ENCODE results near the gene DENND2A.
"Not testable (repeated sequence)": the region's sequence is repeated elsewhere in the genome, so short reads cannot be mapped to it uniquely, and the experiment has no call there.

Gene DENND2A

DNA sequence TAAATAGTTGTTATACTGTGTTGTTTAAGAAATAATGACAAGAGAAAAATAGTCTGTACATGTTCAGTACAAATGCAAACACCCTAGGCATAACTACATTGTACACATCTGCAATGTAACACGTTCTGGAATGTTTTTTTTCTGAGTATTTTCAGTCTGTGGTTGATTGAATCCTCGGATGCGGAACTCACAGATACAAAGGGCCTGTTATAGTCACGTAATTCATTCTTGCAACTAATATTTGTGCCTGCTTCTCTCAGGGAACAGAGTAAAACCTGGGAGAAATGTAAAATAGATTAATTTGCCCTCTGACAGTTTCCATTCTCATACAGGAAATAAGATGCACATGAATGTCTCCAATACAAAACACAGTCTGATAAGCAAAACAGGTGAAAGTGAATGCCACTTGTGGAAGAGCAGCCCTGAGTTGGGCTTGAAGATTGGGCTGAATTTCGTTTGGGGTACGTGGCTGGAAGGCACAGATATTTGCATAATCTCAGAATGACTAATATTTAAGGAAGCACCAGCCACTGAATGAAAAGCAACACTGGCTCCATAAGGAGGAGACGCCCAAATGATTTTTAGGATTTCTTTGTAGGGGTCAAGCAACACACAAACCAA, 19.1 kb downstream of the DENND2A start:
- ChIA-PET POLR2A (no interaction called here), CTCF (no interaction called here)
- TF ChIP-seq, protein P1, sequence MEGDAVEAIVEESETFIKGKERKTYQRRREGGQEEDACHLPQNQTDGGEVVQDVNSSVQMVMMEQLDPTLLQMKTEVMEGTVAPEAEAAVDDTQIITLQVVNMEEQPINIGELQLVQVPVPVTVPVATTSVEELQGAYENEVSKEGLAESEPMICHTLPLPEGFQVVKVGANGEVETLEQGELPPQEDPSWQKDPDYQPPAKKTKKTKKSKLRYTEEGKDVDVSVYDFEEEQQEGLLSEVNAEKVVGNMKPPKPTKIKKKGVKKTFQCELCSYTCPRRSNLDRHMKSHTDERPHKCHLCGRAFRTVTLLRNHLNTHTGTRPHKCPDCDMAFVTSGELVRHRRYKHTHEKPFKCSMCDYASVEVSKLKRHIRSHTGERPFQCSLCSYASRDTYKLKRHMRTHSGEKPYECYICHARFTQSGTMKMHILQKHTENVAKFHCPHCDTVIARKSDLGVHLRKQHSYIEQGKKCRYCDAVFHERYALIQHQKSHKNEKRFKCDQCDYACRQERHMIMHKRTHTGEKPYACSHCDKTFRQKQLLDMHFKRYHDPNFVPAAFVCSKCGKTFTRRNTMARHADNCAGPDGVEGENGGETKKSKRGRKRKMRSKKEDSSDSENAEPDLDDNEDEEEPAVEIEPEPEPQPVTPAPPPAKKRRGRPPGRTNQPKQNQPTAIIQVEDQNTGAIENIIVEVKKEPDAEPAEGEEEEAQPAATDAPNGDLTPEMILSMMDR (IDR thresholded peaks at IDR 0.05; ENCODE audit: control extremely low read depth, extremely low read depth, low read depth, missing control alignments), result no peak
- DNase-seq (ENCODE audit: extremely low spot score), result no peak

DNA sequence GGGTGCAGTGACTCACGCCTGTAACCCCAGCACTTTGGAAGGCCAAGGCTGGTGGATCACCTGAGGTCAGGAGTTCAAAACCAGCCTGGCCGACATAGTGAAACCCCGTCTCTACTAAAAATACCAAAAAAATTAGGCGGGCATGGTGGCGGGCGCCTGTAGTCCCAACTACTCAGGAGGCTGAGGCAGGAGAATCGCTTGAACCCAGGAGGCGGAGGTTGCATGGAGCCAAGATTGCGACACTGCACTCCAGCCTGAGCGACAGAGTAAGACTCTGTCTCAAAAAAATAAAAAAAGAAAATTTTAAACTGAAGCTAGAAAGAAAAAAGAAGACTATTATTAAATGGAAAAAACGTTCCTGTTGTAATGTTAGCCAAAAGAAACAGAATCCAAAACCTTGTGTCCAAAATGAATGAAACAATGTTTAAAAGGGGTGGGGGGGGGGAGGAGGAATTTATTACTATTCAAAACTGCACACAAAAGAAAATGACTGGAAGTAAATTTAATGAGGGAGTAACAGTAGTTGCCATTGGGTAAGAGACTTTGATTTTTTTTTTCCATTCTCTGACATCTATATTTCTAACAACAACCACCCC, 20.6 kb downstream of the DENND2A start:
- POLR2A ChIA-PET, CTCF ChIA-PET: not testable (repeated sequence)

DNA sequence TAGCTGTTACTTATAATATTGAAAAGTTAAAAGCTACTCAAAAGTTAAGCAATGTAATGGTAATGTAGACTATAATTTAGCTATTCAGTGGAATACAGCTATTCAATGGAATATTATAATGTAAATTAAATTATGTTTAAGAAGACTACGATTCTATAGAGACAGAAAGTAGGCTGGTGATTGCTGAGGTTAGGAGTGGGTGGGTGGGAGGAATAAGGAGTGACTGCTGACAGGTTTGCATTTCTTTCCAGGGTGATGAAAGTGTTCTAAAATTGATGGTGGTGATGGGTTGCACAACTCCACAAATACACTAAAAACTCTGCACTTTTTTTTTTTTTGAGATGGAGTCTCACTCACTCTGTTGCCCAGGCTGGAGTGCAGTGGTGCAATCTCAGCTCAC, 21.4 kb downstream of the DENND2A start:
- no peak for DNase-seq (ENCODE audit: extremely low spot score)
- ChIA-PET POLR2A (no interaction called here), CTCF (interaction anchor here (0.9 to 1.3 kb wide), 2 partner anchors 9 to 14 kb away, joined by 3 read pairs; no protein-coding TSS in a partner anchor)
- TF ChIP-seq, protein P1 (IDR thresholded peaks at IDR 0.05; ENCODE audit: control extremely low read depth, extremely low read depth, low read depth, missing control alignments), result no peak

More for the DNA sequence above, 20.6 kb downstream of the DENND2A start:
- not testable (repeated sequence) for DNase-seq (ENCODE audit: extremely low spot score)

DNA sequence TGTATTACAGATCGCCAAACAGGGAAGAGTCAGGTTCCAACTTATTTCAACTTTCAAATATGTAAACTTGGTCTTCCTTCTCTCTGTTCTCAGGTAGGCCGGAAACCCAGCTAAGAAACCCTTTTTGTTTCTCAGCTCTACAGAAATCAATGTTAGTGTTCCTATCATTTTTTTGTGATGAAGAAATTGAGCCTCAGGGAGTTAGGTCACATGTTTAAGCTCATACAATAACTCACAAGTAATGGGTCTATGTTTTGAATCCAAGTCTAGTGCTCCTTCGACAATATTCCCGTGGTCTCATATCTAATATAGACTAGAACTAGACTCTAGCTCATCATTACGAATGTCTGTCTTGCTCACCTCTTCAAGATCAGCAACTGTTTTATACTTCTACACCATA, 22.3 kb downstream of the DENND2A start:
- ChIA-PET CTCF (interaction anchor here (1.3 kb wide), 1 partner anchor 13 kb away, joined by 3 read pairs; no protein-coding TSS in a partner anchor), POLR2A (no interaction called here)
- no peak for DNase-seq (ENCODE audit: extremely low spot score)
- TF ChIP-seq, protein P1 (IDR thresholded peaks at IDR 0.05; ENCODE audit: control extremely low read depth, extremely low read depth, low read depth, missing control alignments), result no peak

DNA sequence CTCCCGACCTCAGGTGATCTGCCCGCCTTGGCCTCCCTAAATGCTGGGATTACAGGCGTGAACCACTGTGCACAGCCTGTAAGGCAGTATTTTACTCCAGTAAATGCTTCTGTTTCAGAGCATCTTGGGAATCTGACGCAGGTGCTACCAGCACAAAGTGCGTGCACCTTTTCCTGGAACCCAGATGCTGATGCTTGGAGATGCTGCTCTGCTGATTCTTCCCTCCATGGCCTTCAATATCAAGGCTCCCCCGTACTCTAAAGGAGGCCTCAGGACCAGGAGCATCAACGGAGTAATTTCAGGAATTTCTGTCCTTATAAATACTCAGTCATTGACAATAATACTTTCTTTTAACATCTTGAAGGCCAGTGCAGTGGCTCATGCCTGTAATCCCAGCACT, 23.5 kb downstream of the DENND2A start:
- TF ChIP-seq, protein P1 (IDR thresholded peaks at IDR 0.05; ENCODE audit: control extremely low read depth, extremely low read depth, low read depth, missing control alignments), result no peak
- no peak for DNase-seq (ENCODE audit: extremely low spot score)
- CTCF ChIA-PET, result no interaction called here
- POLR2A ChIA-PET, result no interaction called here

DNA sequence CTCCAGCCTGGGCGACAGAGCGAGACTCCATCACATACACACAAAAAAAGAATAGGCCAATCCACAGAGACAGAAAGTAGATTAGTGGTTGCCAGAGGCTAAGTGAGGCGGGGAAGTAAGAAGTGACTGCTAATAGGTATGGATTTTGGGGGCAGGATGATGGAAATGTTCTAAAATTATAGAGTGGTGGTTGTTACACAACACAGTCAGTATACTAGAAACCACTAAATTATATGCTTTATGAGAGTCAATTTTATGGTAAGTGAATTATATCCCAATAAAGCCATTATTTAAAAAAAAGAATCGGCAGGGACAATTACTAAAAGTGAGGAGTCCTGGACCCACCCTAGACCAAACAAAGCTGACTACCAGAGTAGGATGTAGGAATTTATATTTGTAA, 24.3 kb downstream of the DENND2A start:
- POLR2A ChIA-PET, result no interaction called here
- CTCF ChIA-PET, result no interaction called here
- TF ChIP-seq, protein P1 (IDR thresholded peaks at IDR 0.05; ENCODE audit: control extremely low read depth, extremely low read depth, low read depth, missing control alignments), result no peak
- no peak for DNase-seq (ENCODE audit: extremely low spot score)

DNA sequence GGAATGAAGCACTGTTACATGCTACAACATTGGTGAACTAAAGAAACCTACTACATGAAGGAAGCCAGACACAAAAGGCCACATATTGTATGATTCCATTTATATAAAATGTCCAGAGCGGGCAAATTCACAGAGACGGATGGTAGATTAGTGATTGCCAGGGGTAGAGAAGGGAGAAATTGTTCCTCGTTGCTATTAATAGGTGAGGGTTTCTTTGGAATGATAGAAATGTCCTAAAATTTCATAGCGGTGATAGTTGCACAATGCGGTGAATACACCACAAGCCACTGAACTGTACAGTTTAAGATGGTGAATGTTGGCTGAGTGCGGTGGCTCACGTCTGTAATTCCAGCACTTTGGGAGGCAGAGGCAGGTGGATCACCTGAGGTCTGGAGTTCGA, 29.0 kb downstream of the DENND2A start:
- POLR2A ChIA-PET, result no interaction called here
- CTCF ChIA-PET, result interaction anchor here (2.0 kb wide), 1 partner anchor 42 kb away, joined by 4 read pairs; no protein-coding TSS in a partner anchor
- no peak for DNase-seq (ENCODE audit: extremely low spot score)
- TF ChIP-seq, protein P1 (IDR thresholded peaks at IDR 0.05; ENCODE audit: control extremely low read depth, extremely low read depth, low read depth, missing control alignments), result no peak
